PC-3 (cell line): Measurements from ENCODE around the gene INO80C.

ENCODE experiments used
- CTCF ChIP-seq: fragments of 300-600 bp; sonication (generic); conservative IDR thresholded peaks from 2 replicates; pipeline ENCODE4 v1.5.1; 2017; ENCODE audit warnings: antibody characterized with exemption, low read depth, mild to moderate bottlenecking, low read length
- EZH2 ChIP-seq: fragments of 300-600 bp; sonication (generic); IDR thresholded peaks from one replicate; pipeline ENCODE4 v1.6.1; 2017; ENCODE audit warnings: antibody characterized with exemption, mild to moderate bottlenecking, low read length; ENCODE audit not compliant: unreplicated experiment
- EZH2phosphoT487 ChIP-seq: fragments of 300-600 bp; sonication (generic); IDR thresholded peaks from 2 replicates; pipeline ENCODE4 v1.6.1; 2018; ENCODE audit warnings: mild to moderate bottlenecking, antibody characterized with exemption, low read length, borderline replicate concordance

GRCh38 chr18:35484034-35484433 lies 13.7 kb downstream of the INO80C start:
- TF ChIP-seq EZH2phosphoT487 (no peak), EZH2 (no peak), CTCF (no peak)
